ENCODE measurements around the gene ASCL3.

DNA sequence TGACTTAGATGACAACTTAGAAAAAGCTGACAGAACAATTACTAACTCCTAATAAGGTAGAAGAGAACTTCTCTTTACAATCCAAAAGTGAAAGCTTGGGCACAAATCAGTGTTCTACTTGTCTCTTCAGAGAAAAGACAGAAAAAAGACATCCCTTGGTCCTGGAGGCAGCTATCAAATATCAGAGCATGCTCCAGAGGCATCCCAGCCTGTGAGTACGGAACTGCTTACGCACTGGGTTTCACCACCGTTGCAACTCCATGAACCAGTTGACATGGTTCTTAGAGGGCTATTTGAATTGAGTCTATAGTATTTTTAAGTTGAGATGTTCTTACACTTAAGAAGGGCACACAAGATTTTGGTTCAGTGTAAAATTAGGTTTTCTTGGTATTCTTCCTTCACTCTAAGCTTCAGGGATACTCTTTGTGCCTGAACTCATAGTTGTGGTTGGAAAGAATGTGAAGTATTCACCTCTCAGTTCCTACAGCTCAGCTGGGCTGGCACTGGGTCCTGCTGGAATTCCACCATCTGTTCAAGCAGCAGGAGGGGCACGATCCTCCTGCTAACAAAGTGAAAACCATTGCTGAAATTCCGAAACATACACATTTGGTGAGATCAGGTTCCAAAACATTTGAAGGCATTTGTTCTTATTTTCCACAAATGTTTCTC lies 25.5 kb downstream of the ASCL3 start:
- TF ChIP-seq, protein P1, sequence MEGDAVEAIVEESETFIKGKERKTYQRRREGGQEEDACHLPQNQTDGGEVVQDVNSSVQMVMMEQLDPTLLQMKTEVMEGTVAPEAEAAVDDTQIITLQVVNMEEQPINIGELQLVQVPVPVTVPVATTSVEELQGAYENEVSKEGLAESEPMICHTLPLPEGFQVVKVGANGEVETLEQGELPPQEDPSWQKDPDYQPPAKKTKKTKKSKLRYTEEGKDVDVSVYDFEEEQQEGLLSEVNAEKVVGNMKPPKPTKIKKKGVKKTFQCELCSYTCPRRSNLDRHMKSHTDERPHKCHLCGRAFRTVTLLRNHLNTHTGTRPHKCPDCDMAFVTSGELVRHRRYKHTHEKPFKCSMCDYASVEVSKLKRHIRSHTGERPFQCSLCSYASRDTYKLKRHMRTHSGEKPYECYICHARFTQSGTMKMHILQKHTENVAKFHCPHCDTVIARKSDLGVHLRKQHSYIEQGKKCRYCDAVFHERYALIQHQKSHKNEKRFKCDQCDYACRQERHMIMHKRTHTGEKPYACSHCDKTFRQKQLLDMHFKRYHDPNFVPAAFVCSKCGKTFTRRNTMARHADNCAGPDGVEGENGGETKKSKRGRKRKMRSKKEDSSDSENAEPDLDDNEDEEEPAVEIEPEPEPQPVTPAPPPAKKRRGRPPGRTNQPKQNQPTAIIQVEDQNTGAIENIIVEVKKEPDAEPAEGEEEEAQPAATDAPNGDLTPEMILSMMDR (conservative IDR thresholded peaks at IDR 0.05; ENCODE audit: low read depth, low read length): no peak
- TF ChIP-seq EZH2 (IDR thresholded peaks at IDR 0.05; ENCODE audit: low read length, unreplicated experiment): no peak
- no peak for TF ChIP-seq EZH2phosphoT487 (IDR thresholded peaks at IDR 0.05; ENCODE audit: borderline replicate concordance, low read length)

Data from PC-3 (cell line).